KMS-11 (cell line): ENCODE measurements around the gene SBSN.
"Not testable (repeated sequence)": the region's sequence is repeated elsewhere in the genome, so short reads cannot be mapped to it uniquely, and the experiment has no call there.

Source experiments
- H2AFZ ChIP-seq: fragments of 200-600 bp; sonication (generic); 2 replicates; pipeline ENCODE4 v1.6.1; 2016; ENCODE audit warnings: antibody characterized with exemption, mixed run types, low read depth
- H3K27ac ChIP-seq: fragments of 200-600 bp; sonication (generic); 2 replicates; pipeline ENCODE4 v1.6.1; 2016; ENCODE audit warnings: mild to moderate bottlenecking, mixed run types
- H3K27me3 ChIP-seq: fragments of 200-600 bp; sonication (generic); 2 replicates; pipeline ENCODE4 v1.6.1; 2017; ENCODE audit warnings: mild to moderate bottlenecking, low read depth, mixed run types, moderate library complexity; ENCODE audit not compliant: insufficient read depth
- H3K36me3 ChIP-seq: fragments of 200-600 bp; sonication (generic); 2 replicates; pipeline ENCODE4 v1.6.1; 2017; ENCODE audit warnings: mild to moderate bottlenecking, mixed run types; ENCODE audit not compliant: insufficient read depth
- H3K4me1 ChIP-seq: fragments of 200-600 bp; sonication (generic); 2 replicates; pipeline ENCODE4 v1.6.1; 2016; ENCODE audit warnings: mild to moderate bottlenecking, low read depth, mixed run types; ENCODE audit not compliant: poor library complexity, severe bottlenecking
- H3K4me2 ChIP-seq: fragments of 200-600 bp; sonication (generic); 2 replicates; pipeline ENCODE4 v1.7.0; 2016; ENCODE audit warnings: mild to moderate bottlenecking, mixed run types
- H3K4me3 ChIP-seq: fragments of 200-600 bp; sonication (generic); IDR thresholded peaks from 2 replicates; pipeline ENCODE4 v1.6.1; 2017; ENCODE audit warnings: low read depth, low read length, mixed read lengths; ENCODE audit not compliant: insufficient read depth
- H3K79me2 ChIP-seq: fragments of 200-600 bp; sonication (generic); 2 replicates; pipeline ENCODE4 v1.6.1; 2016; ENCODE audit warnings: low read depth, mixed run types; ENCODE audit not compliant: insufficient read depth
- H3K9ac ChIP-seq: fragments of 200-600 bp; sonication (generic); 2 replicates; pipeline ENCODE4 v1.6.1; 2016; ENCODE audit warnings: mild to moderate bottlenecking, mixed run types
- H4K20me1 ChIP-seq: fragments of 200-600 bp; sonication (generic); 2 replicates; pipeline ENCODE4 v1.6.1; 2016; ENCODE audit warnings: mild to moderate bottlenecking, mixed run types; ENCODE audit not compliant: insufficient read depth
- TF ChIP-seq, protein P1 (sequence below): fragments of 200-600 bp; sonication (generic); conservative IDR thresholded peaks from 2 replicates; pipeline ENCODE4 v1.6.1; 2017; ENCODE audit warnings: low read depth, mild to moderate bottlenecking, antibody characterized with exemption, low read length, moderate library complexity, mixed read lengths

Gene SBSN

DNA sequence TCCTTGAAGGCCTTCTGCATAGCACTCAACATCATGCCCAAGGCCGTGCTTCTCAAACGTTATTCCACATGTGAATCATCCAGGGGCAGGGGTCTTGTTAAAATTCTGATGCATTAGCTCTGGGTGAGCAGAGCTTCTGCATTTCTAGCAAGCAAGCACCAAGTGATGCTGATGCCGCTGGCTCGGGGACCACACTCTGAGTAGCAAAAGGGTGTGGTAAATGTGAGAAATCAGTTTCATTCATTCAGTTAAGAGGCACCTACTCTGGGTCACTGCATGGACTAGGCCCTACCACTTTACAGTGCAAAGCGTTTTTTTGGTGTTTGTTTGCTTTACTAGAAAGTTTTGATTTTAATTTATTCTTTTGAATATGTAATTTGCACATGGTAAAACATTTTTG is 45.0 kb downstream of the SBSN start:
- Histone ChIP-seq H3K4me2 (no peak overlapping the region), H4K20me1 (no peaks in the 10 kb centered on the region), H3K27ac (no peak overlapping the region), H3K4me1 (no peaks in the 10 kb centered on the region), H3K36me3 (no peaks in the 10 kb centered on the region), H3K4me3 (no peak overlapping the region), H3K27me3 (peaks cover 20% of the 10 kb centered on the region; the same call in 1 of the 2 replicates), H3K79me2 (no peaks in the 10 kb centered on the region), H3K9ac (no peak overlapping the region), H2AFZ (no peak overlapping the region)
- TF ChIP-seq, protein P1, sequence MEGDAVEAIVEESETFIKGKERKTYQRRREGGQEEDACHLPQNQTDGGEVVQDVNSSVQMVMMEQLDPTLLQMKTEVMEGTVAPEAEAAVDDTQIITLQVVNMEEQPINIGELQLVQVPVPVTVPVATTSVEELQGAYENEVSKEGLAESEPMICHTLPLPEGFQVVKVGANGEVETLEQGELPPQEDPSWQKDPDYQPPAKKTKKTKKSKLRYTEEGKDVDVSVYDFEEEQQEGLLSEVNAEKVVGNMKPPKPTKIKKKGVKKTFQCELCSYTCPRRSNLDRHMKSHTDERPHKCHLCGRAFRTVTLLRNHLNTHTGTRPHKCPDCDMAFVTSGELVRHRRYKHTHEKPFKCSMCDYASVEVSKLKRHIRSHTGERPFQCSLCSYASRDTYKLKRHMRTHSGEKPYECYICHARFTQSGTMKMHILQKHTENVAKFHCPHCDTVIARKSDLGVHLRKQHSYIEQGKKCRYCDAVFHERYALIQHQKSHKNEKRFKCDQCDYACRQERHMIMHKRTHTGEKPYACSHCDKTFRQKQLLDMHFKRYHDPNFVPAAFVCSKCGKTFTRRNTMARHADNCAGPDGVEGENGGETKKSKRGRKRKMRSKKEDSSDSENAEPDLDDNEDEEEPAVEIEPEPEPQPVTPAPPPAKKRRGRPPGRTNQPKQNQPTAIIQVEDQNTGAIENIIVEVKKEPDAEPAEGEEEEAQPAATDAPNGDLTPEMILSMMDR, result no peak

DNA sequence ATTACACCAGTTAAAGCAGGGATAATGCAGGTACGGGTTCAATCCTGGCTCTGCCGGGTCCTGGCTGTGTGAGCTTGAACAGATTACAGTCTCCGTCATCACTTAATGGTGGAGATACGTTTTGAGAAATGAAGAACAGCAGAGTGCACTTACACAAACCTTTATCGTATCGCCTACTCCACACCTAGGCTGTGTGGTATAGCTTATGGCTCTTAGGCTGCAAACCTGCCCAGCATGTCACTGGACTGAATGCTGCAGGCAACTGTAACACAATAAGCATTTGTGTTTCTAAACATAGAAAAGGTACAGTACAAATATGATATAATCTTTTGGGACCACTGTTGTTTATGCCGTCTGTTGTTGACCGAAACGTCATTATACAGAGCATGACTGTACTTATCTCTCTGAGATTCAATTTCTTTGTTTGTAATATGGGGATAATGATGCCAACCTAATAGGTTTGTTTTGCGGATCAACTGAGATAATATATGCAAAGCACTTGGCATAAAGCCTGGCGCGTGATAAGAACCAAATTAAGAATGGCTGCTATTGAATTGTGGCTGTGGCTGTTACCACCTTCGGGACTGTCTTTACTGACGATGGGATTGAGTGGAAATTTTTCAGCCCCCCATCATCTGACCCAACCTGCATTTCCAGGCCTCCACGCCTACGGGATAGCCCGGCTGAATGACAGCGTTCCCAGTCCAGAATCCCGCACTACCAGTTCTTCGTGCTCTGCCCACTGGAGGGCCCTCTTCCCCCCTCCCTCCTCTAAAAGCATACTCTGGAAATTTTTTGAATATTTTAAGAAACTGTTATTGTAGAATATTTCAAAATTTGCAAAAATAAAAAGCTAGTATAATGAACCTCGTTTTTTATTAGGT is 49.1 kb downstream of the SBSN start:
- no peaks in the 10 kb centered on the region for H3K4me1 ChIP-seq
- no peak overlapping the region for H3K9ac ChIP-seq
- TF ChIP-seq, protein P1, result no peak
- H3K36me3 ChIP-seq, result no peaks in the 10 kb centered on the region
- no peak overlapping the region for H3K27ac ChIP-seq
- no peak overlapping the region for H2AFZ ChIP-seq
- H3K4me3 ChIP-seq, result no peak overlapping the region
- no peak overlapping the region for H3K4me2 ChIP-seq
- H4K20me1 ChIP-seq, result no peaks in the 10 kb centered on the region
- H3K27me3 ChIP-seq, result no peaks in the 10 kb centered on the region; the same call in 1 of the 2 replicates
- H3K79me2 ChIP-seq, result no peaks in the 10 kb centered on the region

DNA sequence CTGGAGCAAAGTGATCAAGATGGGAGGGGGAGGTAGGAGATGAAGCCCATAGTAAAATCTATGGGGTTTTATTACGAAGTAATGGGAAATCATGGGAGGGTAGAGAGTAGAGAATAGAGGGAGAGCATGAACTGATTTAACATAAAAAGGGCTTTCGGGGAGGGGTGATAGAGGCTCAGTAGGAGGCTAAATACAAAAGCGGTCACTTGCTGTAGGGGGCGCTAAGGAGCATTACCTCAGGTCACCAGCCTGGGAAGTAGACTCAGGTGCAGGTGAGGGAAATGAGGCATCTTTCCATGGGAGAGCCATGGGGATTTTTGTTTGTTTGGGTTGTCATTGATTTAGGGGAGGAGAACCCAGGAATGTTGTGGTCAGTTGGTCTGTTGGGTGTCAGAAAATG is 52.0 kb downstream of the SBSN start:
- Histone ChIP-seq H3K4me3 (no peak overlapping the region), H3K27me3 (no peaks in the 10 kb centered on the region; the same call in 1 of the 2 replicates), H3K4me1 (no peaks in the 10 kb centered on the region), H3K36me3 (no peaks in the 10 kb centered on the region), H3K79me2 (no peaks in the 10 kb centered on the region), H2AFZ (no peak overlapping the region), H4K20me1 (no peaks in the 10 kb centered on the region), H3K9ac (no peak overlapping the region), H3K27ac (no peak overlapping the region), H3K4me2 (no peak overlapping the region)
- TF ChIP-seq, protein P1, result no peak; the same call in 1 of the 2 replicates

GRCh38 chr19:35474594-35474993 is 53.5 kb downstream of the SBSN start:
- H3K9ac ChIP-seq, H3K4me1 ChIP-seq: not testable (repeated sequence)

DNA sequence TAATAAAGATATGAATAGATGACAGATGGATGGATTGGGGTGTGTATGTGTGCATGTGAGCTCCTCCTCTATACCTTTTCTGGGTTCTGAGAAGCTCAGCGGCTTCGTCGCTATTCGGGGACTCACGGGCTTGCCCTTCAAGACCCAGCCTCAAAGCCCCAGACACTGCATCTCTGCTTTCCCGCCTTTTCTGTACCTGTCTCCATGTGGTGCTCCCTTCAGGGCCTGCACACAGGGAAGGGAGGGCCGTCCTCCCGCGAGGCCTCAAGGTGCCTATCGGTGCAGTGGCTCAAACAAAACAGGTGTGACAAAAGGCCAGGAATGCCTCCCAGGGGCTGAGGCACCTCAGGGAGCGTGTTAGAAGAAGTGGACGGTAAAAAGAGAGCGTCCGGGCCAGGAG is 54.0 kb downstream of the SBSN start:
- no peak overlapping the region for H2AFZ ChIP-seq
- no peak overlapping the region for H3K9ac ChIP-seq
- H3K4me1 ChIP-seq, result no peaks in the 10 kb centered on the region
- no peaks in the 10 kb centered on the region for H3K79me2 ChIP-seq
- no peak overlapping the region for H3K4me3 ChIP-seq
- TF ChIP-seq, protein P1, result no peak
- no peak overlapping the region for H3K4me2 ChIP-seq
- no peaks in the 10 kb centered on the region for H4K20me1 ChIP-seq
- H3K36me3 ChIP-seq, result no peaks in the 10 kb centered on the region
- H3K27ac ChIP-seq, result no peak overlapping the region
- H3K27me3 ChIP-seq, result no peaks in the 10 kb centered on the region; the same call in 1 of the 2 replicates

More at GRCh38 chr19:35474594-35474993, 53.5 kb downstream of the SBSN start:
- H3K36me3 ChIP-seq, H3K79me2 ChIP-seq, H3K4me2 ChIP-seq, H3K27me3 ChIP-seq, H4K20me1 ChIP-seq, H2AFZ ChIP-seq, H3K27ac ChIP-seq, H3K4me3 ChIP-seq: not testable (repeated sequence)
